GM12801 (cell line): ENCODE data around the gene UMPS.

Experiments
- TF ChIP-seq, protein P1 (sequence below): IDR thresholded peaks from one replicate; pipeline ENCODE4 v1.5.1; 2011; ENCODE audit warnings: control low read depth; ENCODE audit not compliant: insufficient read length; ENCODE audit errors: extremely low read depth

Gene UMPS

GRCh38 chr3:124699051-124699450 lies 31.2 kb upstream of the UMPS start:
- TF ChIP-seq, protein P1, sequence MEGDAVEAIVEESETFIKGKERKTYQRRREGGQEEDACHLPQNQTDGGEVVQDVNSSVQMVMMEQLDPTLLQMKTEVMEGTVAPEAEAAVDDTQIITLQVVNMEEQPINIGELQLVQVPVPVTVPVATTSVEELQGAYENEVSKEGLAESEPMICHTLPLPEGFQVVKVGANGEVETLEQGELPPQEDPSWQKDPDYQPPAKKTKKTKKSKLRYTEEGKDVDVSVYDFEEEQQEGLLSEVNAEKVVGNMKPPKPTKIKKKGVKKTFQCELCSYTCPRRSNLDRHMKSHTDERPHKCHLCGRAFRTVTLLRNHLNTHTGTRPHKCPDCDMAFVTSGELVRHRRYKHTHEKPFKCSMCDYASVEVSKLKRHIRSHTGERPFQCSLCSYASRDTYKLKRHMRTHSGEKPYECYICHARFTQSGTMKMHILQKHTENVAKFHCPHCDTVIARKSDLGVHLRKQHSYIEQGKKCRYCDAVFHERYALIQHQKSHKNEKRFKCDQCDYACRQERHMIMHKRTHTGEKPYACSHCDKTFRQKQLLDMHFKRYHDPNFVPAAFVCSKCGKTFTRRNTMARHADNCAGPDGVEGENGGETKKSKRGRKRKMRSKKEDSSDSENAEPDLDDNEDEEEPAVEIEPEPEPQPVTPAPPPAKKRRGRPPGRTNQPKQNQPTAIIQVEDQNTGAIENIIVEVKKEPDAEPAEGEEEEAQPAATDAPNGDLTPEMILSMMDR = no peak

GRCh38 chr3:124699686-124700396 lies 30.4 kb upstream of the UMPS start:
- TF ChIP-seq, protein P1 = no peak

- TF ChIP-seq, protein P1 = no peak
Observed at GRCh38 chr3:124700880-124701684, 29.2 kb upstream of the UMPS start.

DNA sequence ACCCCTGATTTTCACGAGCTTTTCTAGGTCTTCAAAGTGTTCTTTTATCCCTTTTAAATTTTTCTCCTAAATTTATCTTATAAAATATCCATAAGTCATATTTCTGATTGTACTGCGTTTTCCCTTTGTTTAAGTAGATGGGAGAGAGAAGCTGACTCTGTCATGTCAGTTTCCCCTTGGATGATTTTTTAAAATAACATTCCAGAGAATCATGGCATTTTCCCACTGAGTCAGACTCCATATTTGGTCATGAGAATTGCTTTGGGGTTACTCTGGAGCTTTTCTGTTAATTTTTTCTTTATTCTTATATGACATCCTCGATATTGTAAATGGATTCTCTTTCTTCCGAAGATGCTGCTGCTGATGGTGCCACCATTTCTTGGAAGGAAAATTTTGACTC lies 28.6 kb upstream of the UMPS start:
- TF ChIP-seq, protein P1 = no peak

- TF ChIP-seq, protein P1 = no peak
Observed at GRCh38 chr3:124702950-124703349, 27.3 kb upstream of the UMPS start.

DNA sequence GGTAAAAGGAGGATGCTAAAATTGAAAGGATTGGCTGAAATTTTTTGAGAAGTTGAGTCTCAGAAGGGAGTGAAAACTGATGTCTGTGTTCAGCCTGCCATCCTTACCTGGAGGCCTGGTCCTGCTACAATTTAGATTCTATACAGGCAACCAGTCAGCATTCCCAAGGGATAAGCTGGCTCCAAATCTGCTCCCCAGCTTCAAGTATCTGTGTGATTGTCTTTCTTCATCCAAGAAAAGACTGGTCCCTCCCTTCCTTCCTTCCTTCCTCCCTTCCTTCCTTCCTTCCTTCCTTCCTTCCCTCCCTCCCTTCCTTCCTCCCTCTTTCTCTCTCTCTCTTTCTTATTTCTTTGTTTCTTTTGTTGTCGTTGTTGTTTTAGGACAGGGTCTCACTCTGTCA lies 24.7 kb upstream of the UMPS start:
- TF ChIP-seq, protein P1 = no peak

DNA sequence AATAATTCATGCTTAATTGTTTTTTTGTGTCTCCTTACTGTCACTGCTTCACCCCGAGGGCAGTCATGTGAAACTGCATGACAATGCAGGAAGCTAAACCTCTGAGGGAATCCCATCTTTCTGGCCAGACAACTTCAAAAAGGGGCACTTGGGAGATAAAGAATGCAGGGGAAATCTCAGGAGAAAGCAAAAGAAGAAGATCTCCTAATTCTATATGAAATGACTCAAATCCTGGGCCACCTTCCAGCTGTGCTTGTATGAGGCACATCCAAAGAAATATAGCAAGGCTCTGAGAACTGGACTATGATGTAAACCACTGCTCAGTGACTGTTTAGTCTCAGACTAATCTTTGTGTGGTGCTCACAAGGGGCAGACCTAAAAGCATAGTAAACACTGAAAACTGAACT lies 22.6 kb upstream of the UMPS start:
- TF ChIP-seq, protein P1 = no peak
